DOHH2 (cell line): Measurements from ENCODE around the gene CALML6.

Experiments
- EZH2phosphoT487 ChIP-seq: fragments of 200-600 bp; sonication (generic); IDR thresholded peaks from 2 replicates; pipeline ENCODE4 v1.6.1; 2017; ENCODE audit warnings: borderline replicate concordance, mild to moderate bottlenecking, antibody characterized with exemption, low read length, moderate library complexity, mixed read lengths
- TF ChIP-seq, protein P1 (sequence below): fragments of 200-600 bp; sonication (generic); IDR thresholded peaks from one replicate; pipeline ENCODE4 v1.5.1; 2014; ENCODE audit warnings: antibody characterized with exemption, mild to moderate bottlenecking, low read depth, low read length; ENCODE audit not compliant: poor library complexity, severe bottlenecking

DNA sequence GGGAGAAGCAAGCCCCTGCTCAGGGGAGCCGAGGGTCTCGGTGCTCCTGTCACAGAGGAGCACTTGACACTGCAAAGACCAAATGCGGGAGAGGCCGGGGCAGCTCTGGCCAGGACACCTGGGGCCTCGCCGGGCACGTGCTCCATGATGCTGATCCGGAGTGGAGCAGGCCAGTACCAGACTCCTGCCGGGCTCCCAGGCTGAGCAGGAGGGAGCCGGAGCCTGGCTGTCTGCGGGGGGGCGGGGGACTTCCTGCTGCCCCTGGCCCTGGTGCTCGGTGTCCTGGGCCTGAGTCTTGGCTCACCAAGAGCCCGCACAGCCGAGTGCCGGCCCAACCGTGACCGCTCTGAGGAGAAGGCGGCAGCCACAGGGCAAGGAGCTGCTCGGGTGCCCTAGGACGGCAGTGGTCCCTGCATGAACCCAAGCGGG is 42.5 kb downstream of the CALML6 start:
- TF ChIP-seq, protein P1, sequence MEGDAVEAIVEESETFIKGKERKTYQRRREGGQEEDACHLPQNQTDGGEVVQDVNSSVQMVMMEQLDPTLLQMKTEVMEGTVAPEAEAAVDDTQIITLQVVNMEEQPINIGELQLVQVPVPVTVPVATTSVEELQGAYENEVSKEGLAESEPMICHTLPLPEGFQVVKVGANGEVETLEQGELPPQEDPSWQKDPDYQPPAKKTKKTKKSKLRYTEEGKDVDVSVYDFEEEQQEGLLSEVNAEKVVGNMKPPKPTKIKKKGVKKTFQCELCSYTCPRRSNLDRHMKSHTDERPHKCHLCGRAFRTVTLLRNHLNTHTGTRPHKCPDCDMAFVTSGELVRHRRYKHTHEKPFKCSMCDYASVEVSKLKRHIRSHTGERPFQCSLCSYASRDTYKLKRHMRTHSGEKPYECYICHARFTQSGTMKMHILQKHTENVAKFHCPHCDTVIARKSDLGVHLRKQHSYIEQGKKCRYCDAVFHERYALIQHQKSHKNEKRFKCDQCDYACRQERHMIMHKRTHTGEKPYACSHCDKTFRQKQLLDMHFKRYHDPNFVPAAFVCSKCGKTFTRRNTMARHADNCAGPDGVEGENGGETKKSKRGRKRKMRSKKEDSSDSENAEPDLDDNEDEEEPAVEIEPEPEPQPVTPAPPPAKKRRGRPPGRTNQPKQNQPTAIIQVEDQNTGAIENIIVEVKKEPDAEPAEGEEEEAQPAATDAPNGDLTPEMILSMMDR = no peak
- no peak for TF ChIP-seq EZH2phosphoT487
